GM12873 (cell line): Measurements from ENCODE around the gene HSD3B7.
A peak's percentile ranks its signal among the peaks of the same experiment; 100 is the strongest.

Experiments
- CTCF ChIP-seq: IDR thresholded peaks from 2 replicates; pipeline ENCODE4 v1.5.1; 2012; ENCODE audit warnings: low read depth, mild to moderate bottlenecking, moderate library complexity, low read length, control low read depth; ENCODE audit not compliant: insufficient read depth; ENCODE audit errors: missing control alignments

The HSD3B7 gene

GRCh38 chr16:30971298-30971697 is 13.7 kb upstream of the HSD3B7 start:
- TF ChIP-seq CTCF, result no peak

DNA sequence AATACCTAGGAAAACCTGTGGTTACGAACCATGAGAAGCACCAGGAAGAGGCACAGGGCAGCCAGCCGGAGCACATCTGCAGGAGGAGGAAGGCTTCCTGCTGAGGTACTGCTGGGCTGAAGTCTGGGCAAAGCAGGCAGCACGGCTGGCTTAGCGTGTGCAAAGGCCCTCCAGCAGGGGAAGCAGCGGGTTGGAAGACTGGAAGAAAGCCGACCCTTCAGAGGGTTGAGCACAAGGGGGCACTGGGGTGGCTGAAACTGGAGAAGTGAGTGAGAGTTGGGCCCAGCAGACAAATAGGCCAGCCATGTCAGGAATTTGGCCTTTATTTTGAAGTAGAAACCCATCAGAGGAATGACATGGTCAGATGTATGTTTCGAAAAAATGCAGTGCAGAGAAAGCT is 12.1 kb upstream of the HSD3B7 start:
- TF ChIP-seq CTCF, result no peak

DNA sequence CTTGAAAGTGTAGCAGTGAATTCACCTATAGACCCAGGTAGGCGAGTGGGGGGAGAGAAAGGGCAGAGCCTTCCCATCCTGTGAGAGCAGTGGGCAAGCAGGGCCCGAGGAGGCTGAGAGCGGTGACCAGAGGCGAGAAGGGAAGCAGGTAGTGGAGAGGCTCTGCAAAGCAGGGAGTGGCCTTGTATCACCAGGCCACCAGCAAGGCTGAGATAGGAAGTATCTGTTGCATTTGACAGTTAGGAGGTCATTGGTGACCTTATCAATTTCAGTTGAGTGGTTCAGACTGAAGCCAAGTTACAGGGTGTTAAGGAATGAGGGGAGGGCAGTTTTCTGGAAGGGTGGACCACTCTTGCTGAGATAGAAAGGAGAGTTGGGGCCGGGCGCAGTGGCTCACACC is 10.7 kb upstream of the HSD3B7 start:
- TF ChIP-seq CTCF, result no peak

DNA sequence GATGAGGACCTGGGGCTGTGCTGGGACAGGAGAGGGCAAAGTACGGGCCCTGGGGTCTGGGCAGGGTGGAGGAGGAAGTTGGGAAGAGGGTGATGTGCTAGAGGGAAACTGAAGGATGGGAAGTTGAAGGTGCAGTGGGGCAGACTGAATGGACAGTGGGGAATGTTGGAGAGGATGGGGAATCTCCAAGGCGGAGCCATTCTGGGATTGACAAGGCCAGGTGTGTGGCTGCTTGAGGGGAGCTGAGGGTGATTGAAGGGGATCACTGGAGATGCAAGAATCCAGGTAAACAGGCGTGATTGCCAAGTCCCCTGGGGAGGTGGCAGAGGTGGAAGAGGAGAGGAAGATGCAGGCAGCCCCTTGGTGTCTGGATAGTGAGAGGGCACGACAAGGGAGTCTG is 8.5 kb upstream of the HSD3B7 start:
- TF ChIP-seq CTCF, result no peak

DNA sequence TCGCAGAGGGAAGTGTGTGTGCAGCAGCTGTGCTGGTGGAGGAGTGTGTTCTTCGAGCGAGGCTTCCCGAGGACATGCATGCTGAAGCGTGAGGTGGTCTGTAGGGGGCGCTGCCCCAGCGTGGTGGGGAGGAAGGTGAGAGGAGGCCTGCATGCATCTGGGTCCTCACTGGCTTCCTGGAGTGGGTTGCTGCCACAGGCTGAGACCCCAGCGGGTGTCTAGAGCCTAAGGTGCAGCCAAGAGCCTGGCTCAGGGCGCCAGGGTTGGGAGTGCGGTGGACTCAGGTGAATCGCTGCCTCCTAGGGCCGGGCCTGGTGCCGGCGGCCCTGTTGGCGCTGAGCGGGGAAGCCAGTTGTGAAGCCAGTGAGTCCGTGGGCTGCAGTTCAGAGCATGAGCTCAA is 7.5 kb upstream of the HSD3B7 start:
- TF ChIP-seq CTCF, result peak; percentile 57

GRCh38 chr16:30979170-30980022 is 5.6 kb upstream of the HSD3B7 start:
- no peak for TF ChIP-seq CTCF

GRCh38 chr16:30980023-30980371 is 5.0 kb upstream of the HSD3B7 start:
- no peak for TF ChIP-seq CTCF

DNA sequence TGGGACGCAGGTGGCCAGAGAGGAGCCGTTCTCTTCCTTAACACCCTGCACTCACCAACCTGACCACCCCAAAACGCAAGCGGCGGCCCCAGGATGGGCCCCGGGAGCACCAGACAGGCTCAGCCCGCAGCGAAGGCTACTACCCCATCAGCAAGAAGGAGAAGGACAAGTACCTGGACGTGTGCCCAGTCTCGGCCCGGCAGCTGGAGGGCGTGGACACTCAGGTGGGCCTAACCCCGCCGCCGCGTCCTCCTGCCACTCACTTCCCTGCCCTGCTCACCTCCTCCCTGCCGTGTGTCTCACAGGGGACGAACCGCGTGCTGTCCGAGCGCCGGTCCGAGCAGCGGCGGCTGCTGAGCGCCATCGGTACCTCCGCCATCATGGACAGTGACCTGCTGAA is 4.6 kb upstream of the HSD3B7 start:
- no peak for TF ChIP-seq CTCF
